OCI-LY1 (cell line): ENCODE data around the gene ATXN1.

Experiments
- H2AFZ ChIP-seq: fragments of 200-600 bp; sonication (generic), shearing (Covaris generic); 2 replicates; pipeline ENCODE4 v1.6.0; 2014; ENCODE audit warnings: antibody characterized with exemption, mild to moderate bottlenecking, low read length
- H3F3A ChIP-seq: fragments of 200-600 bp; sonication (generic), shearing (Covaris generic); 2 replicates; pipeline ENCODE4 v1.6.0; 2014; ENCODE audit warnings: mild to moderate bottlenecking, antibody characterized with exemption, low read length, moderate library complexity; ENCODE audit not compliant: insufficient read depth
- H3K27ac ChIP-seq: fragments of 200-600 bp; sonication (generic); 2 replicates; pipeline ENCODE4 v1.5.1; 2014; ENCODE audit warnings: low read length, mixed run types, mild to moderate bottlenecking, low read depth; ENCODE audit not compliant: poor library complexity, severe bottlenecking
- H3K27me3 ChIP-seq: fragments of 200-600 bp; sonication (generic); 2 replicates; pipeline ENCODE4 v1.6.0; 2014; ENCODE audit warnings: antibody characterized with exemption, mild to moderate bottlenecking, low read length, moderate library complexity; ENCODE audit not compliant: insufficient read depth
- H3K36me3 ChIP-seq: fragments of 200-600 bp; sonication (generic); 2 replicates; pipeline ENCODE4 v1.6.1; 2014; ENCODE audit warnings: mild to moderate bottlenecking, antibody characterized with exemption, low read length, moderate library complexity, mixed read lengths; ENCODE audit not compliant: insufficient read depth
- H3K4me1 ChIP-seq: fragments of 200-600 bp; sonication (generic); 2 replicates; pipeline ENCODE4 v1.5.1; 2014; ENCODE audit warnings: mild to moderate bottlenecking, low read length, moderate library complexity; ENCODE audit not compliant: insufficient read depth, severe bottlenecking
- H3K4me2 ChIP-seq: fragments of 200-600 bp; sonication (generic), shearing (Covaris generic); 2 replicates; pipeline ENCODE4 v1.6.1; 2014; ENCODE audit warnings: low read length
- H3K4me3 ChIP-seq: fragments of 200-600 bp; sonication (generic); 2 replicates; pipeline ENCODE4 v1.5.1; 2014; ENCODE audit warnings: low read length, low read depth, mild to moderate bottlenecking, mixed read lengths; ENCODE audit not compliant: poor library complexity, severe bottlenecking
- H3K79me2 ChIP-seq: fragments of 200-600 bp; shearing (Covaris generic); 2 replicates; pipeline ENCODE4 v1.6.1; 2016; ENCODE audit warnings: mixed run types, low read length, mixed read lengths; ENCODE audit not compliant: insufficient read depth
- H3K9ac ChIP-seq: fragments of 200-600 bp; sonication (generic), shearing (Covaris generic); 2 replicates; pipeline ENCODE4 v1.6.1; 2014; ENCODE audit warnings: mild to moderate bottlenecking, low read length, mixed read lengths
- H3K9me2 ChIP-seq: fragments of 200-600 bp; sonication (generic), shearing (Covaris generic); 2 replicates; pipeline ENCODE4 v1.6.1; 2014; ENCODE audit warnings: low read depth, mild to moderate bottlenecking, low read length, mixed read lengths
- H3K9me3 ChIP-seq: fragments of 200-600 bp; shearing (Covaris generic); 2 replicates; pipeline ENCODE4 v1.6.1; 2014; ENCODE audit warnings: low read length, mixed read lengths
- H4K20me1 ChIP-seq: fragments of 200-600 bp; sonication (generic), shearing (Covaris generic); 2 replicates; pipeline ENCODE4 v1.6.0; 2016; ENCODE audit warnings: mild to moderate bottlenecking, low read length; ENCODE audit not compliant: insufficient read depth
- EZH2 ChIP-seq: fragments of 200-600 bp; sonication (generic), shearing (Covaris generic); IDR thresholded peaks from 2 replicates; pipeline ENCODE4 v1.8.0; 2017; ENCODE audit warnings: borderline replicate concordance, mixed run types, mild to moderate bottlenecking, antibody characterized with exemption, low read length, moderate library complexity, mixed read lengths
- TF ChIP-seq, protein P1 (sequence below): fragments of 200-600 bp; sonication (generic), shearing (Covaris generic); IDR thresholded peaks from 2 replicates; pipeline ENCODE4 v1.5.1; 2017; ENCODE audit warnings: mild to moderate bottlenecking, antibody characterized with exemption, low read length, moderate library complexity, mixed read lengths

ATXN1 gene

DNA sequence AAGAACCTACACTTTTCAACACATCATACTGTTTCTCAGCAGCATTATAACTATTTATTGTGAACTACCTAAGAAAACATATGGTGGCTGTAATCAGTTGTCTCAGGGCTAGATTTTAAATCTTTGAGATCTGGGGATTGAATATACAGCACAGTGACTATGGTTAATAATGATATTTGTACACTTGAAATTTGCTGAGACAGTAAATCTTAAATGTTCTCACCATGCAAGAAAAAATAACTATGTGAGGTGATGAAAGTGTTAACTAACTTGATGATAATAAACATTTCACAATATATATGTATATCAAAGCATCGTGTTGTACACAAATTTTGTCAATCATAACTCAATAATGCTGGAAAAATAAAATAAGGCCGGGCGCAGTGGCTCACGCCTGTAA lies 113.8 kb downstream of the ATXN1 start:
- TF ChIP-seq EZH2: no peak
- TF ChIP-seq, protein P1, sequence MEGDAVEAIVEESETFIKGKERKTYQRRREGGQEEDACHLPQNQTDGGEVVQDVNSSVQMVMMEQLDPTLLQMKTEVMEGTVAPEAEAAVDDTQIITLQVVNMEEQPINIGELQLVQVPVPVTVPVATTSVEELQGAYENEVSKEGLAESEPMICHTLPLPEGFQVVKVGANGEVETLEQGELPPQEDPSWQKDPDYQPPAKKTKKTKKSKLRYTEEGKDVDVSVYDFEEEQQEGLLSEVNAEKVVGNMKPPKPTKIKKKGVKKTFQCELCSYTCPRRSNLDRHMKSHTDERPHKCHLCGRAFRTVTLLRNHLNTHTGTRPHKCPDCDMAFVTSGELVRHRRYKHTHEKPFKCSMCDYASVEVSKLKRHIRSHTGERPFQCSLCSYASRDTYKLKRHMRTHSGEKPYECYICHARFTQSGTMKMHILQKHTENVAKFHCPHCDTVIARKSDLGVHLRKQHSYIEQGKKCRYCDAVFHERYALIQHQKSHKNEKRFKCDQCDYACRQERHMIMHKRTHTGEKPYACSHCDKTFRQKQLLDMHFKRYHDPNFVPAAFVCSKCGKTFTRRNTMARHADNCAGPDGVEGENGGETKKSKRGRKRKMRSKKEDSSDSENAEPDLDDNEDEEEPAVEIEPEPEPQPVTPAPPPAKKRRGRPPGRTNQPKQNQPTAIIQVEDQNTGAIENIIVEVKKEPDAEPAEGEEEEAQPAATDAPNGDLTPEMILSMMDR: no peak
- Histone ChIP-seq H3K36me3 (no peaks in the 10 kb centered on the region), H3K9me2 (no peaks in the 10 kb centered on the region), H3K4me3 (no peak overlapping the region), H3F3A (no peaks in the 10 kb centered on the region), H4K20me1 (no peaks in the 10 kb centered on the region), H3K79me2 (no peaks in the 10 kb centered on the region), H3K27ac (no peak overlapping the region), H3K4me1 (no peaks in the 10 kb centered on the region), H2AFZ (no peak overlapping the region), H3K27me3 (no peaks in the 10 kb centered on the region), H3K4me2 (no peak overlapping the region), H3K9ac (no peak overlapping the region), H3K9me3 (no peaks in the 10 kb centered on the region)

DNA sequence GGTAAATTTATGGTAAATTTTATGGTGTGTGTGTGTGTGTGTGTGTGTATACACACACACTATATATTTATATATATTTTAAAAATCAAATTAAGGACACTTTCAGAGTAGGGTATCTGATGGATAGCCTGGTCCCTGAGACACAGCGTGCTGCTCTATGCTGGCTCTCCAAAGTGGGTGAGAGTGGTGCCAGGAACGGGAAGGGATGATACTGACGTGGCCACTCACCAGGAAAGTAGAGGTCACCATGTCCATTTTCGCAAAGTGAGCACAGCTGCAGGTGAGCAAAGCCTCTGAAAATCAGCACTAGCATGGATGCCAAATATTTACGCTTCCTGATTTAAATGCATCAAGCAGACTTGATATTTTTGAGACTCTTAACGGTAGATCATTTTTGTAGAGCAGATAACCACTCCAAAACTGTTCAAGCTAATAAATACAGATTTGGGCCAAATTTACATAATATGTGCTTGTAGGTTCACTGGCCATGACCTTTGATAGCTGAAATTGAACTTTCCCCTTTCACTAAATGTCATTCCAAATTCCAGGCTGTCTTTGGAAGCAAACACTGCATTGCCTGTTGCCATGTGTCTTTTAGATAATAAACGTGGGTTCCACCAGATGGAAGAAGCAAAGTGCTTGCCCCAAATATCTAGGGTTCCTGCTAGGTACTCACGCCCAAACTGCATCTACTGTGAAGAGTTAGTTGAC lies 116.6 kb downstream of the ATXN1 start:
- H3K36me3 ChIP-seq: no peaks in the 10 kb centered on the region
- H3K4me3 ChIP-seq: no peak overlapping the region
- H3K27ac ChIP-seq: no peak overlapping the region
- H3K79me2 ChIP-seq: no peaks in the 10 kb centered on the region
- H2AFZ ChIP-seq: no peak overlapping the region
- H3K9me3 ChIP-seq: no peaks in the 10 kb centered on the region
- TF ChIP-seq, protein P1: no peak
- TF ChIP-seq EZH2: no peak
- H3K9ac ChIP-seq: no peak overlapping the region
- no peaks in the 10 kb centered on the region for H3K27me3 ChIP-seq
- H4K20me1 ChIP-seq: no peaks in the 10 kb centered on the region
- no peaks in the 10 kb centered on the region for H3K4me1 ChIP-seq
- no peaks in the 10 kb centered on the region for H3K9me2 ChIP-seq
- no peak overlapping the region for H3K4me2 ChIP-seq
- H3F3A ChIP-seq: no peaks in the 10 kb centered on the region

DNA sequence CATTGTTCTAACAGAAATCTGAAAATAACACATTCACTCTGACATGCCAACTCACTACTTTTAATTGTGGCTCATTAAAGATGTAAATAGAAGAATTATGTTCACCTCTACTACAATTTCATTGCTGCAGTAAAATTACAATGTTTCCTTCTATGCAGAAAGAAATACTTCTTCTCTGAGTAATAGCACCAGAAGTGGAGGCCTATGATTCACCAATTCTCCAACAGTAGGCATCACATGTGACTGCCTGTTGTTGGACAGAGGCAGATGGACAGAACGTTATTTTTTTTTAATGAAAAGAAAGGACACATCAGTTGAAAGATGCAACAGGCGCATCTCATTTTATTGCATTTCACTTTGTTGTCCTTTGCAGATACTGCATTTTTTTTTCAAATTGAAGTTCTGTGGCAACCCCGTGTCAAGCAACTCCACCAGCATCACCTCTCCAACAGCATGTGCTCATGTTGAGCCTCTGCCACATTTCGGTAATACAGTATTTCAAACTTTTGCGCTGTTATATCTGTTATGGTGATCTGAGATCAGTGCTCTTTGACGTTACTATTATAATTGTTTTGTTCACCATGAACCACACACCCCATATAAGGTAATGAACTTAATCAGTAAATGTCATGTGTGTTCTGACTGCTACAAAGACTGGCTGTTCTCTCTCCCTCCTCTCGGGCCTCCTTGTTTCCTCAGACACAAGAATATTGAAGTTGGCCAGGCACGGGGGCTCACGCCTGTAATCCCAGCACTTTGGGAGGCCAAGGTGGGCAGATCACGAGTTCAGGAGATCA lies 121.4 kb downstream of the ATXN1 start:
- no peaks in the 10 kb centered on the region for H3K27me3 ChIP-seq
- no peak for TF ChIP-seq EZH2
- TF ChIP-seq, protein P1: no peak
- H3F3A ChIP-seq: no peaks in the 10 kb centered on the region
- no peak overlapping the region for H3K9ac ChIP-seq
- H2AFZ ChIP-seq: no peak overlapping the region
- H3K79me2 ChIP-seq: no peaks in the 10 kb centered on the region
- no peak overlapping the region for H3K4me2 ChIP-seq
- H3K27ac ChIP-seq: no peak overlapping the region
- no peaks in the 10 kb centered on the region for H3K36me3 ChIP-seq
- H3K9me3 ChIP-seq: no peaks in the 10 kb centered on the region
- no peak overlapping the region for H3K4me3 ChIP-seq
- no peaks in the 10 kb centered on the region for H4K20me1 ChIP-seq
- no peaks in the 10 kb centered on the region for H3K9me2 ChIP-seq
- H3K4me1 ChIP-seq: no peaks in the 10 kb centered on the region
